DMS 273 (cell line): ENCODE measurements around the gene OR52I2.

Experiments used
- DNase-seq: peaks from one replicate; lab custom pipeline; 2025; ENCODE audit not compliant: unreplicated experiment; lab: John Stamatoyannopoulos, UW

OR52I2 gene

DNA sequence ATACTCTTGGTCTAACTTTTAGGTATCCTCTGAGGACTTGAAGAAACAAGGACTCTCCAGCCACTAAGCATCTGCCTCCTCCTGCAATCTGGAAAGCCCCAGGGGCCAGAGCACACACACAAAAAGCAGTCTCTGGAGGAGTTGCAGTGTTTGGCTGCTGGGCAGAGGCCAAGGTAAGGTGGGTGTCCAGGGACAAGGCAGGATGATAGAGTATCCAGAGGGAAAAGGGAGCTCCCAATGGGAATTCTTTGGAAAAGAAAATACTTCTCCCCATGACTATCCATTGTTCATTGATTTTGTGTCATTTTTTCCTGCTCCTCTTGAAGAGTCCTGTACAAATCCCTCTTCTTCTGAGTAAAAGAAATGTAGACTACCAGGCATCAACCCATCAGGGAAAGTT lies at the start of gene OR52I2:
OR52I2 (plus strand) TSS at position 301 of the 400 bp plus-strand sequence.
- no peak for DNase-seq

- DNase-seq, result peak; percentile 37
These were observed 41.8 kb upstream of the OR52I2 start for GRCh38 chr11:4539603-4540219.

DNA sequence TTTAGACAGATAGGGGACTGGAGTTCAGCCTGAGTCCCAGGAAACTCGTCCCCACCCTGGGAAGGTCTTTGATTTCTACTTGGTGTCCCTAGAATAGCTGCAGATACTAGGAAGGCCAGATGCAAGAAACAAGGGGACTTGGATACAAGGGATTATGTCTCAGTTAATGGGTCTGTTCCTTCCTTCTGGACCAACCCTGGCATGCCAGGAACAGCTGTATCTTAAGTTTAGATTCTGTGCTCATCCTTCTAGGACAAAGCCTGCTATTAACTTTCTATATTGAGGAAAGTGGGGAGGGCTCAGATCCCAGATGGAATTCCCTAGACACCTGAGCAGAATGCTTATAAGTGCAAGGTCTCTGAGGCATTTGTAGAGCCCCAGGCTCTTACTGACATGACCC lies 40.5 kb upstream of the OR52I2 start:
- no peak for DNase-seq

DNA sequence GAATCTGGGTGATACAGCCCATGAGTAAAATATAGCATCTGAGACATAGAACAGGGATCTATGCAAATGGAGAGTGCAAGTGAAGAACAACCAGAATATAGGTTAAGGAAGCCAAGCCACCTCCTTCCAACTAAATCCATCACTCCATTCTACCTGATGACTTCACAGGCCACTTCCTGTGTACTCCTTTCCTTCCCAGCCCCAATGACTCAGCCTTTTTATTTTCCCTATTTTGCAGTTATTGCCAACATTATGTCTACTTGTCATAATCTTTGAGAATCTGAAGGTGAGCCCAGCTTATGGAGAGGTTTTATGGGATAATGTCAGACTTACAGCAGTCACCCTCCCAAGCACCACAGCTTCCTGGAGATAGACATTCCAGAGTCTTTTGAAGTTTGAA lies 38.0 kb upstream of the OR52I2 start:
- no peak for DNase-seq

DNA sequence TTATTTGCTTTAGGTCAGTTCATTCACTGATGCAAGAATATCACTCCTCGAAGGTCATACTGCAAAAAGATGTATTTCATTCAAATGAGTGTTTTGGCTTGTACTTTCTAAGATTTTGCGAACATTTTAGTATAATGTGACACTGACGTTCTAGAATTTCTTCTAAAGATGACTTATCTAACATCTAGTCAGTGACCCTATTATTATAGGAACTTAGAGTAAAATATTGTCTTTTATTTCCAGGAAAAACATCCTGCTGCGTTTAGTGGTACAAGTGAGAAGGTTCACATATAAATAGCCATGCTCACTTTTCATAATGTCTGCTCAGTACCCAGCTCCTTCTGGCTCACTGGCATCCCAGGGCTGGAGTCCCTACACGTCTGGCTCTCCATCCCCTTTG lies 36.7 kb upstream of the OR52I2 start, which contains the start of gene OR52M1:
OR52M1 (plus strand) TSS at position 301 of the 400 bp plus-strand sequence; CDS start at position 301, 0 bp downstream.
- DNase-seq, result no peak

DNA sequence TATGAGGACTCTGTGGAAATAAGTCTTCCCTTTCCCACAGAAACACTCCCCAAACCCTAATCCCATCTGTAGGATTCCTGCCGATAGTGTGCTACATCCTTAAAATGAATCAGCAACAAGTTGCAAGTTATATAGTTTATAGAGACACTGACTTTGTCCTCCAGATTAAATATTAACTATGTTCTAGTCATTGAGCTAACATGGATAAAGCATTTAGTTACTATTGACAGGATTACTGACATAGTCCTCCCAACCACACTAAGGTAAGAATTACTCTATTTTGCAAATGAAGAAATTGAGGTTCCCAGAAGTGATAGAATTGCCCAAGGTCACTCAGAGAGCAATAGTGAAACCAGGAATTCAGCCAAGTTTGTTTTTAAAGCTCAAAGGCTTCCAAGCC lies 34.7 kb upstream of the OR52I2 start:
- no peak for DNase-seq

GRCh38 chr11:4547416-4547815 lies 34.1 kb upstream of the OR52I2 start:
- no peak for DNase-seq

GRCh38 chr11:4551346-4551979 lies 30.1 kb upstream of the OR52I2 start:
- peak; percentile 23 for DNase-seq

- no peak for DNase-seq
These were observed 21.8 kb upstream of the OR52I2 start for GRCh38 chr11:4559527-4560440.

DNA sequence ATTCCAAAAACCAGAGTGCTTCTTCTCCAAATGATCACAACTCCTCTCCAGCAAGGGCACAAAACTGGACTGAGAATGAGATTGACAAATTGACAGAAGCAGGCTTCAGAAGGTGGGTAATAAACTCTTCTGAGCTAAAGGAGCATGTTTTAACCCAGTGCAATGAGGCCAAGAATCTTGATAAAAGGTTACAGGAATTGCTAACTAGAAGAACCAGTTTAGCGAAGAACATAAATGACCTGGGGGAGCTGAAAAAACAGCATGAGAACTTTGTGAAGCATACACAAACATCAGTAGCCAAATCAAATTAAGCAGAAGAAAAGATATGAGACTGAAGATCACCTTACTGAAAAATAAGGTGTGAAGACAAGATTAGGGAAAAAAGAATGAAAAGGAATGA lies 21.1 kb upstream of the OR52I2 start:
- no peak for DNase-seq

- no peak for DNase-seq
These were observed 16.2 kb upstream of the OR52I2 start for GRCh38 chr11:4565371-4565770.

DNA sequence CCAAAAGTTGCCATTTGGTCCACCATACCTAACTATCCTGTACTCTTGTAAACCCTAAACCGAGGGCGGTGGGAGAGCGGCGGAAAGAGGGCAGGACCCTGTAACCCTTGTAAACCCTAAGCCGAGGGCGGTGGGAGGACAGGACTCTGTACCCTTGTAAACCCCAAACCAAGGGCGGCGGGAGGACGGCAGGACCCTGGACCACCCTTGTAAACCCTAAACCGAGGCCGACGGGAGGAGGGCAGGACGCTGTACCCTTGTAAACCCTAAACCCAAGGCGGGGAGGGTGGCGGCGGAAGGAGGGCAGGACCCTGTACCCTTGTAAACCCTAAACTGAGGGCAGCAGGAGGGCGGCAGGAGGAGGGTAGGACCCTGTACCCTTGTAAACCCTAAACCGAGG lies 12.5 kb upstream of the OR52I2 start:
- DNase-seq, result no peak

DNA sequence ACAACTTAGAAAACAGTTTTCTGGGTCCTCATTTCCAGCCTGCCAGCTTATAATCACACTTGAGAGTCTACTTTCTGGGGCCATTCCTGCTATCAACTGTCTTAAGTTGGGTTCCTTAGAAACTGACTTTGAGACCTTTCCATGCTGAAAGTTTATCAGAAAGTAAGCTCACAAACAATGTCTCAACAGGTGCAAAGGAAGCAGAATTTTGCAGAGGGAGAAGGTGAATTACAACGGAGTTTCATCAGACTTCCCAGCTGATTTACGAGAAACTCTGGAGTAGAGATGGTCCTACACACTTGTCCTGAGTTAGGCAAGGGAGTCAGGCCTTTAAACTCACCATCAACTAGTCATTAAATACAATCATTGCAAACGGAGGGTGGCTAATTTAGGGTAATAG lies 4.7 kb upstream of the OR52I2 start:
- no peak for DNase-seq

GRCh38 chr11:4577761-4578160 lies 3.8 kb upstream of the OR52I2 start:
- no peak for DNase-seq

GRCh38 chr11:4578624-4579023 lies 2.9 kb upstream of the OR52I2 start:
- no peak for DNase-seq

DNA sequence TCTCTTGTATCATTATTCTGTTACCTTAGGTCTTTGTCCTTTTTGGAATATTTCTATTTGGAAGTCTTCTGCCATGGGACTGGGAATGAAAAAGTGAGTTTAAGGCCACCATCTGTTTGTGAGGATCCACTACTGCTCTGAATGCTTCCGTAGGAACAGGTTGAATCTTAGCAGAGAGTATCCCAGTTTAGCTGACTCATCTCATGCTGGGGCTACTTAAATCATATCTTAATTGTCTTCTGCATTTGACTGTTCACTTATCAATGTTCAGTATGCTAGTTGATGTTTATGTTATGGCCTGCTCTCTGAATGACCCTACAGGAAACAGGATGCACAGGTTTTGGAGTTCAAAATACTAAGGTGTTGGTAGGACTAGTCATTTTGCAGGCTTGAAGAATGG lies 1.4 kb upstream of the OR52I2 start:
- no peak for DNase-seq

GRCh38 chr11:4589017-4589416 lies 7.5 kb downstream of the OR52I2 start:
- DNase-seq, result no peak

GRCh38 chr11:4593739-4594138 lies 12.2 kb downstream of the OR52I2 start, which contains the start of gene OR52I1:
Gene OR52I1, plus strand, starts transcription at chr11:4594039. Its CDS starts 0 bp downstream, at chr11:4594039.
- DNase-seq, result no peak

- DNase-seq, result no peak
These were observed 23.5 kb downstream of the OR52I2 start for GRCh38 chr11:4605057-4605456.

DNA sequence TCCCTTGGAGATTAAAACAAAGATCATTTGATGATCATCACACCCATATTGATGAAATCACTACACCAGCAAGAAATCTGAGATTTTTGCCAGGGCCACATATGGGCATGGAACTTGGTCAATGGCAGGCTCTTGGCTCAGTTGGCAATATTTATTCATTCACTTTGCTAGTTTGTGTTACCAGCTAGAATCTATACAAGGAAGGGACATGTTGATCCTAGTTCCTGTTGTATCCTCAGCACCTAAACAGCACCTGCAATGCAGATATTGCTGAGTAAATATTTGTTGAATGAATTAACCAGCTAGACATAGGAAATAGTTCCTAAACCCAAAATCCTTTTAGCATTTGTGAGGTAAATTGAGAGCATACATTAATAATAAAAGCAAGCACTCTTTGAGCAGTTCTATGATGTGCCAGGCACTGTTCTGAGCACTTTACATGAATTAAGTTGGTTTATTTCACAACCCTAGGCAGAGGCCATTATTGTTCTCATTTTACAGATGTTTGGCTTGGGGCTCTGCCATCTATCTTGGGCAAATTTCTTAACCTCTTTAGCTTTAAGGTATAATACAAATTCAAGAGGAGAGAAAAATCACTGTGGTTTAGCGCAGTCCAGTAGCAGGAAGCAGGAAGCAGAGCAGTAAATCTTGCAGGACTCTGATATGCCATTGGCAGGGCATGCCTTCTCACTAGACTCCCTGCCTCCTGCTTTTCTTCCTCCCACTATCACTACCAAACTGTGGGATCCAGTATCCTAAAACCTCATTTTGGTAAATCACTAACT lies 24.9 kb downstream of the OR52I2 start:
- DNase-seq, result no peak

GRCh38 chr11:4607096-4607495 lies 25.6 kb downstream of the OR52I2 start:
- no peak for DNase-seq
